T-helper 2 cell treated with Interferon-gamma antibody and Interleukin-4, amounts not matched to agents 5 μg/mL and 100 μg/mL, for 36 hours (primary cell): Measurements from ENCODE around the gene TMEM235.

Experiments used
- DNase-seq: peaks from one replicate; pipeline ENCODE4 v3.0.0; 2021; ENCODE audit warnings: low spot score
- H3K27ac Mint-ChIP-seq: one replicate; pipeline ENCODE4 v1.8.0; 2021; ENCODE audit warnings: mild to moderate bottlenecking, mixed read lengths
- H3K27me3 Mint-ChIP-seq: one replicate; pipeline ENCODE4 v1.8.0; 2021; ENCODE audit warnings: low read depth, mixed read lengths
- H3K36me3 Mint-ChIP-seq: one replicate; pipeline ENCODE4 v1.8.0; 2021; ENCODE audit warnings: low read depth, mixed read lengths
- H3K4me1 Mint-ChIP-seq: one replicate; pipeline ENCODE4 v1.8.0; 2021; ENCODE audit warnings: low read depth, mixed read lengths
- H3K4me3 Mint-ChIP-seq: one replicate; pipeline ENCODE4 v1.8.0; 2022; ENCODE audit warnings: mild to moderate bottlenecking, moderate library complexity, mixed read lengths
- H3K9me3 Mint-ChIP-seq: one replicate; pipeline ENCODE4 v1.8.0; 2021; ENCODE audit warnings: mixed read lengths

The TMEM235 gene

GRCh38 chr17:78272914-78273258 lies 41.5 kb downstream of the TMEM235 start:
- Mint-ChIP-seq H3K9me3 (no peaks in the 10 kb centered on the region), H3K27me3 (peaks cover 5% of the 10 kb centered on the region), H3K4me1 (peaks cover 25% of the 10 kb centered on the region), H3K36me3 (no peaks in the 10 kb centered on the region), H3K27ac (no peak overlapping the region), H3K4me3 (no peak overlapping the region)
- DNase-seq, result no peak

DNA sequence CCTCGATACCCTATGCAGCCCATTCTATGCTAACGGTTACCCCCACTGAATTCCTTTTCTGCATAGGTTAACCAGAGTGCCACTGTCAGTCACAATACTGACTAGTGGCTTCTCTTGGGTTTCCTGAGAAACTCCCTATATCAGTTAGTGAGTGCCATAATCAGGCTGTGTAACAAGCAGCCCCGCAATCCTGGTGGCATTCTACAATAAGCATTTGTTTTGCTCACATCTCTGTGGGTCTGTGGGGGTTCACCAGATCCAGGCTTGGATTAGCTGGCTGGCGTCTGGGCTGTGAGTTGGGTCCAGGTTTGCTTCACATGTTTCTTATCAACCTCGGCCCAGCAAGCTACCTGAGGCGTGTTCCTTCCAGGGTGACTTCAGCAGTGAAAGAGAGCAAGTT lies 42.4 kb downstream of the TMEM235 start:
- H3K4me3 Mint-ChIP-seq, result no peak overlapping the region
- H3K4me1 Mint-ChIP-seq, result peaks cover 25% of the 10 kb centered on the region
- H3K9me3 Mint-ChIP-seq, result no peaks in the 10 kb centered on the region
- peaks cover 5% of the 10 kb centered on the region for H3K27me3 Mint-ChIP-seq
- no peaks in the 10 kb centered on the region for H3K36me3 Mint-ChIP-seq
- no peak overlapping the region for H3K27ac Mint-ChIP-seq
- no peak for DNase-seq

DNA sequence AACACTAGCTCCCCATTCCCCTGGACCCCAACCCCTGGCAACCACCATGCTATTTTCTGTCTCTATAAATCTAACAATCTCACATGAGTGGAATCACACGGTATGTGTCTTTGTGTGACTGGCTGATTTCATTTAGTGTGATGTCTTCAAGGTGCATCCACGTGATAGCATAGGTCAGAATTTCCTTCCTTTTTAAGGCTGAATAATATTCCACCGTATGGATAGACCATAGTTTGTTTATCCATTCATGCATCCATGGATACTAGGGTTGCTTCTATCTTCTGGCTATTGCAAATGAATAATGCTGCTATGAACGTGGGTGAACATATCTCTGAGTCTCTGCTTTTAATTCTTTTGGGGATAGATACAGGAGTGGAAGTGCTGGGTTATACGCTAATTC lies 43.9 kb downstream of the TMEM235 start:
- Mint-ChIP-seq H3K9me3 (no peaks in the 10 kb centered on the region), H3K36me3 (no peaks in the 10 kb centered on the region), H3K4me3 (no peak overlapping the region), H3K27ac (no peak overlapping the region), H3K27me3 (peaks cover 5% of the 10 kb centered on the region), H3K4me1 (peaks cover 24% of the 10 kb centered on the region)
- no peak for DNase-seq

GRCh38 chr17:78276098-78276887 lies 44.9 kb downstream of the TMEM235 start:
- Mint-ChIP-seq H3K4me3 (no peak overlapping the region), H3K9me3 (no peaks in the 10 kb centered on the region), H3K4me1 (peaks cover 20% of the 10 kb centered on the region), H3K36me3 (no peaks in the 10 kb centered on the region), H3K27ac (no peak overlapping the region), H3K27me3 (peaks cover 5% of the 10 kb centered on the region)
- no peak for DNase-seq

GRCh38 chr17:78278139-78278741 lies 46.8 kb downstream of the TMEM235 start:
- no peak overlapping the region for H3K27ac Mint-ChIP-seq
- H3K4me1 Mint-ChIP-seq, result peaks cover 7% of the 10 kb centered on the region
- H3K4me3 Mint-ChIP-seq, result no peak overlapping the region
- peaks cover 5% of the 10 kb centered on the region for H3K27me3 Mint-ChIP-seq
- H3K36me3 Mint-ChIP-seq, result no peaks in the 10 kb centered on the region
- DNase-seq, result no peak
- no peaks in the 10 kb centered on the region for H3K9me3 Mint-ChIP-seq

GRCh38 chr17:78279360-78279990 lies 48.0 kb downstream of the TMEM235 start:
- Mint-ChIP-seq H3K4me3 (no peak overlapping the region), H3K4me1 (peaks cover 7% of the 10 kb centered on the region), H3K27me3 (peaks cover 5% of the 10 kb centered on the region), H3K27ac (no peak overlapping the region), H3K9me3 (no peaks in the 10 kb centered on the region), H3K36me3 (no peaks in the 10 kb centered on the region)
- no peak for DNase-seq

- H3K27me3 Mint-ChIP-seq, result no peaks in the 10 kb centered on the region
- no peaks in the 10 kb centered on the region for H3K9me3 Mint-ChIP-seq
- H3K4me3 Mint-ChIP-seq, result no peak overlapping the region
- peaks cover under 1% of the 10 kb centered on the region for H3K4me1 Mint-ChIP-seq
- no peak overlapping the region for H3K27ac Mint-ChIP-seq
- no peaks in the 10 kb centered on the region for H3K36me3 Mint-ChIP-seq
- DNase-seq, result no peak
Measured at GRCh38 chr17:78281249-78281845, 49.9 kb downstream of the TMEM235 start.

DNA sequence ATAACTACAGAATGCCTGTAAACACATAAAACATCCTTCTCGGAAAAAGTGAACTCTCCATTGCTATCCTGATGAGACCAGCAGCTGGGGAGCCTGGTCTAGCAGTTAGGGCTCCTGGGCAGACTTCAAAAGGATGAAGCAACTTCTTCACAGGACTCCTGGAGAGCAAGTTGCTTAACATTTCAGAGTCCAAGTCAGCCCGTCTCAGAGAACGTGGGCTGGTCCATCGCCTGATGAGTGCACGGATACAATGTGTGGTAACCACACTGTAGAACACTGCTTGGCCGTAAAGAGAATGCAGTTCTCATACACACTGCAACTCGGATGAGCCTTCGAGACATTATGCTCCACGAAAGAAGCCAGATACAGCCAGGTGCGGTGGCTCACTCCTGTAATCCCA lies 52.7 kb downstream of the TMEM235 start:
- H3K9me3 Mint-ChIP-seq, result no peaks in the 10 kb centered on the region
- H3K4me3 Mint-ChIP-seq, result no peak overlapping the region
- H3K4me1 Mint-ChIP-seq, result no peaks in the 10 kb centered on the region
- H3K27ac Mint-ChIP-seq, result no peak overlapping the region
- no peaks in the 10 kb centered on the region for H3K36me3 Mint-ChIP-seq
- DNase-seq, result no peak
- H3K27me3 Mint-ChIP-seq, result no peaks in the 10 kb centered on the region

DNA sequence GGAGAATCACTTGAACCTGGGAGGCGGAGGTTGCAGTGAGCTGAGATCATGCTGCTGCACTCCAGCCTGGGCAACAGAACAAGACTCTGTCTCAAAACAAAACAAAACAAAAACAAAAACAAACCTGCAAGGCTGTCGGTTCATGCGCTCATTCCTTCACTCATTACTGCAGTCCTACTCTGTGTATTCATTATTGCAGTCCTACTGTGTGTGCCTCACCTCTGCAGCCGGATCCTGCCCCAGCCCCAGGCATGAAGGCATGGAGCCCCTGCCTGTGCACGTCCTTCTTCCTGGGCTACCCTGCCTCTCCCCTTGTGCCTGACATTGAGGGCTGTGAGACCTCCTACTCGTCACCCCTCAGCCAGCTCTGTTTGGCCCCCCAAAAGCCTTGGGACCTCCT lies 57.6 kb downstream of the TMEM235 start:
- no peak for DNase-seq
- H3K4me1 Mint-ChIP-seq, result no peaks in the 10 kb centered on the region
- no peak overlapping the region for H3K4me3 Mint-ChIP-seq
- H3K27me3 Mint-ChIP-seq, result no peaks in the 10 kb centered on the region
- H3K36me3 Mint-ChIP-seq, result no peaks in the 10 kb centered on the region
- H3K9me3 Mint-ChIP-seq, result no peaks in the 10 kb centered on the region
- no peak overlapping the region for H3K27ac Mint-ChIP-seq

DNA sequence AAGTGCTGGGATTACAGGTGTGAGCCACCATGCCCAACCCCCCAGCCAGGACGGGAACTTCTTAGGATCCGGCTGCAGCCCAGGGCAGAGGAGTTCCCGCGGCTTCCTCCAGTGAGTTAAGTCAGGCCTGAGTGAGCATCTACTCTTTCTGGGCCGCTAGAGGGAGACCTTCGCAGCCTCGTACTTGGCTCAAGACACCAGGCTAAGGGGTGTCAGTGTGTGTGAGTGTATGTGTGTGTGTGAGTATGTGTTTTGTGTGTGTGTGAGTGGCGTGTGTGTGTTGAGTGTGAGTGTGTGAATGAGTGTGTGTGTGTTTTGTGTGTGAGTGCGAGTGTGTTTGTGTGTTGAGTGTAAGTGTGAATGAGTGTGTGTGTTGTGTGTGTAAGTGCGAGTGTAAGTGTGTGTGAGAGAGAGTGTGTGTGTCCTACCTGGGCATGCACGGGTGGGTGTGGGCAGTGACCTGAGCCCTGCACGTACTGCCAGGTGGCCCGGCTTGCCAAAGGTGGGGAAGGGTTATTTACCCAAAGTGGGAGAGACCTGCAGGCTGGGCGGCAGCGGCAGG lies 58.5 kb downstream of the TMEM235 start:
- peak; percentile 71 for DNase-seq
- Mint-ChIP-seq H3K27ac (no peak overlapping the region), H3K4me3 (no peak overlapping the region), H3K36me3 (no peaks in the 10 kb centered on the region), H3K4me1 (no peaks in the 10 kb centered on the region), H3K27me3 (no peaks in the 10 kb centered on the region), H3K9me3 (no peaks in the 10 kb centered on the region)
